NCI-H2196 (cell line): ENCODE results near the gene DBNL.
A peak's percentile ranks its signal among the peaks of the same experiment; 100 is the strongest.

Experiments
- DNase-seq: peaks from one replicate; lab custom pipeline; 2025; ENCODE audit not compliant: unreplicated experiment; lab: John Stamatoyannopoulos, UW

DBNL gene

GRCh38 chr7:44097064-44097932 is 52.8 kb downstream of the DBNL start:
- peak; percentile 9 for DNase-seq

GRCh38 chr7:44098092-44099068 is 53.9 kb downstream of the DBNL start:
- DNase-seq, result no peak

GRCh38 chr7:44099669-44100068 is 55.2 kb downstream of the DBNL start:
- no peak for DNase-seq

GRCh38 chr7:44100458-44101302 is 56.2 kb downstream of the DBNL start:
- no peak for DNase-seq

GRCh38 chr7:44101303-44101965 is 56.9 kb downstream of the DBNL start:
- DNase-seq, result no peak

- DNase-seq, result no peak
Observed at GRCh38 chr7:44101966-44102845, 57.7 kb downstream of the DBNL start.

GRCh38 chr7:44102846-44103565 is 58.5 kb downstream of the DBNL start:
- no peak for DNase-seq

GRCh38 chr7:44103566-44103922 is 59.0 kb downstream of the DBNL start:
- DNase-seq, result no peak

GRCh38 chr7:44103923-44104859 is 59.7 kb downstream of the DBNL start, which contains the start of gene AEBP1:
TSS of gene AEBP1 (plus strand) at chr7:44104345. CDS start at chr7:44104666, 321 bp downstream.
- DNase-seq, result no peak

- DNase-seq, result no peak
Observed at GRCh38 chr7:44104860-44105771, 60.6 kb downstream of the DBNL start.

GRCh38 chr7:44105832-44106231 is 61.3 kb downstream of the DBNL start:
- no peak for DNase-seq

- no peak for DNase-seq
Observed at GRCh38 chr7:44106311-44107065, 62.0 kb downstream of the DBNL start.

GRCh38 chr7:44107116-44107960 is 62.8 kb downstream of the DBNL start:
- DNase-seq, result no peak

- DNase-seq, result no peak
Observed at GRCh38 chr7:44107961-44108767, 63.7 kb downstream of the DBNL start.
